Fibroblast of lung (primary cell): ENCODE results near the gene KIAA0753. TPM values are rescaled to one million over a fixed set of nuclear protein-coding genes. Genes with fewer than 3 reads are reported as not detected.

Experiments used
- DNase-seq, 2 donors: peaks; one replicate each; pipeline versions ENCODE4 v3.0.0 to v3.0.0-alpha.2; 2010; ENCODE audit warnings: low read depth in 2 of 2
- H2AFZ ChIP-seq: 2 replicates; pipeline ENCODE4 v1.5.1; 2012; ENCODE audit warnings: low read length, control low read depth, inconsistent platforms
- H3K27ac ChIP-seq: 2 replicates; pipeline ENCODE4 v1.5.1; 2011; ENCODE audit warnings: low read length, control low read depth; ENCODE audit not compliant: insufficient read depth
- H3K27me3 ChIP-seq: 2 replicates; pipeline ENCODE4 v1.5.1; 2011; ENCODE audit warnings: mild to moderate bottlenecking, low read length; ENCODE audit not compliant: control insufficient read depth, insufficient read depth
- H3K36me3 ChIP-seq: 2 replicates; pipeline ENCODE4 v1.5.1; 2011; ENCODE audit warnings: low read length; ENCODE audit not compliant: control insufficient read depth, insufficient read depth
- H3K4me1 ChIP-seq: 2 replicates; pipeline ENCODE4 v1.5.1; 2011; ENCODE audit warnings: low read length; ENCODE audit not compliant: control insufficient read depth, insufficient read depth; ENCODE audit errors: extremely low read depth
- H3K4me2 ChIP-seq: 2 replicates; pipeline ENCODE4 v1.5.1; 2011; ENCODE audit warnings: low read length, control low read depth; ENCODE audit not compliant: insufficient read depth; ENCODE audit errors: extremely low read depth
- H3K4me3 ChIP-seq, 4 experiments: fragments of 200-600 bp in 1 of 4; sonication (generic) in 1 of 4; replicated peaks in 1 of 4; 2 replicates each; pipeline ENCODE4 v1.5.1; 2011 to 2016; ENCODE audit warnings: low read length in 4 of 4, low read depth in 3 of 4, mild to moderate bottlenecking in 3 of 4, control low read depth in 2 of 4, inconsistent platforms in 1 of 4, mixed read lengths in 1 of 4; ENCODE audit not compliant: insufficient read depth in 1 of 4; ENCODE audit errors: control extremely low read depth in 1 of 4
- H3K79me2 ChIP-seq: 2 replicates; pipeline ENCODE4 v1.5.1; 2012; ENCODE audit warnings: mild to moderate bottlenecking, low read length, inconsistent platforms; ENCODE audit not compliant: control insufficient read depth, insufficient read depth
- H3K9ac ChIP-seq: 2 replicates; pipeline ENCODE4 v1.5.1; 2011; ENCODE audit warnings: mild to moderate bottlenecking, low read length, control low read depth; ENCODE audit not compliant: insufficient read depth
- H3K9me3 ChIP-seq: 2 replicates; pipeline ENCODE4 v1.5.1; 2012; ENCODE audit warnings: low read depth, low read length; ENCODE audit not compliant: control insufficient read depth, insufficient read depth
- H4K20me1 ChIP-seq: 2 replicates; pipeline ENCODE4 v1.5.1; 2011; ENCODE audit warnings: low read length; ENCODE audit not compliant: control insufficient read depth, insufficient read depth; ENCODE audit errors: extremely low read depth
- CTCF ChIP-seq, 2 donors: IDR thresholded peaks in 1 of 2; conservative IDR thresholded peaks in 1 of 2; 1 replicate in 1 of 2; 2 replicates in 1 of 2; pipeline ENCODE4 v1.5.1; 2011 to 2012; ENCODE audit warnings: low read length in 2 of 2, control low read depth in 1 of 2, inconsistent platforms in 1 of 2, low read depth in 1 of 2, mild to moderate bottlenecking in 1 of 2
- EZH2 ChIP-seq: IDR thresholded peaks from 2 replicates; pipeline ENCODE4 v1.5.1; 2012; ENCODE audit warnings: low read length, control low read depth, mild to moderate bottlenecking; ENCODE audit errors: missing control alignments
- polyA plus RNA-seq, 2 donors: library from polyadenylated mRNA; depleted of rRNA in 1 of 2; stranded (reverse) in 1 of 2; unstranded in 1 of 2; fragments of >200 nt; gene quantifications; 2 replicates each; pipeline ENCODE4 v1.2.1, GENCODE V29; 2011 to 2012; ENCODE audit warnings: missing spikeins in 1 of 2
- total RNA-seq: library from RNA; depleted of rRNA; stranded (reverse); fragments of >200 nt; gene quantifications from 2 replicates; pipeline ENCODE4 v1.2.1, GENCODE V29; 2014

The KIAA0753 gene
- total and polyA plus RNA-seq, 2 donors (not counting 1 experiment from before 2014, with no cell fraction given): 5.8 to 12.9 TPM

- no peaks in the 10 kb centered on the region for H3K36me3 ChIP-seq
- no peaks in the 10 kb centered on the region for H3K9me3 ChIP-seq
- no peaks in the 10 kb centered on the region for H3K4me1 ChIP-seq
- no peaks in the 10 kb centered on the region for H3K27me3 ChIP-seq
- no peaks in the 10 kb centered on the region for H3K79me2 ChIP-seq
- no peak overlapping the region for H3K9ac ChIP-seq
- H2AFZ ChIP-seq: no peak overlapping the region
- no peak for DNase-seq
- H3K4me2 ChIP-seq: no peak overlapping the region
- H3K4me3 ChIP-seq: no peak overlapping the region
- TF ChIP-seq EZH2: no peak
- no peak for TF ChIP-seq CTCF (conservative IDR thresholded peaks at IDR 0.05 in 1 of 2, IDR thresholded peaks at IDR 0.05 in 1 of 2; ENCODE audit: low read depth in 1 of 2, low read length in 2 of 2)
- no peaks in the 10 kb centered on the region for H4K20me1 ChIP-seq
- no peak overlapping the region for H3K27ac ChIP-seq
These were observed 40.7 kb upstream of the KIAA0753 start for GRCh38 chr17:6681176-6681575.

GRCh38 chr17:6679241-6679640 lies 38.7 kb upstream of the KIAA0753 start:
- no peak overlapping the region for H3K27ac ChIP-seq
- H2AFZ ChIP-seq: no peak overlapping the region
- H3K9ac ChIP-seq: no peak overlapping the region
- H3K36me3 ChIP-seq: no peaks in the 10 kb centered on the region
- H3K4me3 ChIP-seq: no peak overlapping the region
- TF ChIP-seq CTCF (conservative IDR thresholded peaks at IDR 0.05 in 1 of 2, IDR thresholded peaks at IDR 0.05 in 1 of 2; ENCODE audit: low read depth in 1 of 2, low read length in 2 of 2) (no peak), EZH2 (no peak)
- DNase-seq: no peak
- H3K79me2 ChIP-seq: no peaks in the 10 kb centered on the region
- H3K9me3 ChIP-seq: no peaks in the 10 kb centered on the region
- no peak overlapping the region for H3K4me2 ChIP-seq
- no peaks in the 10 kb centered on the region for H3K27me3 ChIP-seq
- H3K4me1 ChIP-seq: no peaks in the 10 kb centered on the region
- no peaks in the 10 kb centered on the region for H4K20me1 ChIP-seq

DNA sequence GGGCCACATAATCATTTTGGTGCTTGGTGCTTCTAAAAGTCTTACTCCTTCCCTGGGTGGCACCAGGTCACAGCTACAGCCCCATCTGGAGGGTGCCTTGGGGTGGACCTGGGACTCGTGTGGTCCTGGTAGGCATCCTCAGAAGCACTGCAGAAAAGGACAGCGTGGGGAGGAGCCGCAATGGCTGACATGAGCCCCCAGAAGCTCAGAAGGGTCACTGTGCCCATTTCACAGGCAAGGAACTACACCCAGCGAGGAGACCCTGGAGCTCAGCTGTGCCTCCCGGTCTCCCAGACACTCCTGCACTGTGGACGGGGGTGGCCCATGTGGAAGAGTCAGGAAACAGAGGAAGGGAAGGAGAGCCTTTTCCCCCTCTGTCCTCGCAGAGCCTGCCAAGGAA lies 37.4 kb upstream of the KIAA0753 start:
- Histone ChIP-seq H2AFZ (no peak overlapping the region), H3K4me3 (no peak overlapping the region), H3K27me3 (no peaks in the 10 kb centered on the region), H3K4me2 (no peak overlapping the region), H3K4me1 (no peaks in the 10 kb centered on the region), H3K9ac (no peak overlapping the region), H3K27ac (no peak overlapping the region), H3K9me3 (no peaks in the 10 kb centered on the region), H3K36me3 (no peaks in the 10 kb centered on the region), H4K20me1 (no peaks in the 10 kb centered on the region), H3K79me2 (no peaks in the 10 kb centered on the region)
- no peak for TF ChIP-seq CTCF (conservative IDR thresholded peaks at IDR 0.05 in 1 of 2, IDR thresholded peaks at IDR 0.05 in 1 of 2; ENCODE audit: low read depth in 1 of 2, low read length in 2 of 2)
- no peak for TF ChIP-seq EZH2
- DNase-seq: no peak
